GM12874 (cell line): ENCODE results near the gene NDUFA11.

Experiments
- TF ChIP-seq, protein P1 (sequence below): IDR thresholded peaks from 2 replicates; pipeline ENCODE4 v1.5.1; 2011; ENCODE audit warnings: low read depth, mild to moderate bottlenecking, control low read depth, low read length, moderate library complexity; ENCODE audit not compliant: insufficient read depth

NDUFA11 gene

DNA sequence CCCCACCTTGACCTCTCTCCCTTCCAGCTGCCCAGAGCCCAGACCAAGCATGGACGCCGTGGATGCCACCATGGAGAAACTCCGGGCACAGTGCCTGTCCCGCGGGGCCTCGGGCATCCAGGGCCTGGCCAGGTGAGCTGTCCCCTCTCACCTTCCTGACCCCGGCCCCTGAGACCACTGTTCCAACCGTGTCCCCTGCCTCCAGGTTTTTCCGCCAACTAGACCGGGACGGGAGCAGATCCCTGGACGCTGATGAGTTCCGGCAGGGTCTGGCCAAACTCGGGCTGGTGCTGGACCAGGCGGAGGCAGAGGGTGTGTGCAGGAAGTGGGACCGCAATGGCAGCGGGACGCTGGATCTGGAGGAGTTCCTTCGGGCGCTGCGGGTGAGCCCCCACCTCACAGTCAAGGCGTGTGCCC is 10.8 kb upstream of the NDUFA11 start:
- TF ChIP-seq, protein P1, sequence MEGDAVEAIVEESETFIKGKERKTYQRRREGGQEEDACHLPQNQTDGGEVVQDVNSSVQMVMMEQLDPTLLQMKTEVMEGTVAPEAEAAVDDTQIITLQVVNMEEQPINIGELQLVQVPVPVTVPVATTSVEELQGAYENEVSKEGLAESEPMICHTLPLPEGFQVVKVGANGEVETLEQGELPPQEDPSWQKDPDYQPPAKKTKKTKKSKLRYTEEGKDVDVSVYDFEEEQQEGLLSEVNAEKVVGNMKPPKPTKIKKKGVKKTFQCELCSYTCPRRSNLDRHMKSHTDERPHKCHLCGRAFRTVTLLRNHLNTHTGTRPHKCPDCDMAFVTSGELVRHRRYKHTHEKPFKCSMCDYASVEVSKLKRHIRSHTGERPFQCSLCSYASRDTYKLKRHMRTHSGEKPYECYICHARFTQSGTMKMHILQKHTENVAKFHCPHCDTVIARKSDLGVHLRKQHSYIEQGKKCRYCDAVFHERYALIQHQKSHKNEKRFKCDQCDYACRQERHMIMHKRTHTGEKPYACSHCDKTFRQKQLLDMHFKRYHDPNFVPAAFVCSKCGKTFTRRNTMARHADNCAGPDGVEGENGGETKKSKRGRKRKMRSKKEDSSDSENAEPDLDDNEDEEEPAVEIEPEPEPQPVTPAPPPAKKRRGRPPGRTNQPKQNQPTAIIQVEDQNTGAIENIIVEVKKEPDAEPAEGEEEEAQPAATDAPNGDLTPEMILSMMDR = no peak

DNA sequence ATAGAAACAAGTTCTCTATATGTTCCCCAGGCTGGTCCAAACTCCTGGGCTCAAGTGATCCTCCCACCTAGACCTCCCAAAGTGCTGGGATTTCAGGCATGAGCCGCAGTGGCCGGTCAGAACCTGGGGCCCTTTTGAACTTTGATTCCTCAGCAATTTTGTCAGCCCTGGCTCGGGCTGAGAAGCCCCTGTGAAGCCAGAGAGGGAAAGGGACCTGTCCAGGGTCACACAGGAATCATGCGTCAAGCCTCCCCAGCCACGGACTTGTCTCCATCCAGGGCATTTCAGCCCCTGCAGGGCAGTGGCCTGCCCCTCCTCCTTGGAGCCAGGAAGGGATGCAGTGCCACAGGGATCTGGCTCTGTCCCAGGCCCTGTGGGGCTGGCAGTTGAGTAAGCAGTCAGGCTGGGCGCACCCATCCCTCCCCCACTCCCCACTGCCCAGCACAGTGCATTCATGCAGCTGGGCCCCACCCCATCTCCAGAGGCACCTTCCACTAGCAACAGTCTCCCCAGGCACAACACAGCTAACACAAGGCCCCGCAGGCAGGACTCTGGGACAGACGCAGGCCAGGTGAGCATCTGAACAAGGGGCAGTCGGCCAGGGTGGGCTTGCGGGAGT is 10.3 kb upstream of the NDUFA11 start, which contains the start of gene CAPS:
TSS of gene CAPS (plus strand) at position 516 of the 619 bp plus-strand sequence. CDS start 153 bp downstream, outside the sequence.
- TF ChIP-seq, protein P1 = no peak

GRCh38 chr19:5911366-5911765 is 7.8 kb upstream of the NDUFA11 start:
- TF ChIP-seq, protein P1 = no peak

- TF ChIP-seq, protein P1 = no peak
Observed at GRCh38 chr19:5910638-5910907, 7.0 kb upstream of the NDUFA11 start.

DNA sequence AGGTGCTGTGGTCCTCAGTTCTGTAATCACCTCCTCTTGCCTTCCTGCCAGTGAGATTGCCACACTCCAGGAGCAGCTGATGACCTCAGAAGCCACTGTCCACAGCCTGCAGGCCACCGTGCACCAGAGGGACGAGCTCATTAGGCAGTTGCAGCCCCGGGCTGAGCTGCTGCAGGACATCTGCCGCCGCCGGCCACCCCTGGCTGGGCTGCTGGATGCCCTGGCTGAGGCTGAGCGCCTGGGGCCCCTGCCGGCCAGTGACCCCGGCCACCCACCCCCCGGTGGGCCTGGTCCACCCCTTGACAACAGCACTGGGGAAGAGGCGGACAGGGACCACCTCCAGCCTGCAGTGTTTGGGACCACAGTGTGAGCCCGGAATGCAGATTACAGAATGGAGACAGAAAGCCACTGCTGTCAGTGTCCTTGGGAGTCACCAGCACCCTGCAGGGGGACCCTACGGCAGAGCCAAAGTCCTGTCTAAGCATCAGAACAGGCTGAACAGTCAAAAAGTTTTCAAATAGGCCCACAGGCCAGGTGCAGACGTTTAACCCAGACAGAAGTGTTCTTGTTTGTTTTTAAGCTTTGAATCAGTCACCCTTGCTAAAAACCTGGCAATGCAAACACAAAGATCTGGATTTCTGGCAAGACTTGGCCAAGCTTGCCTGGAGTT is 5.3 kb upstream of the NDUFA11 start:
- TF ChIP-seq, protein P1 = no peak

GRCh38 chr19:5907241-5907640 is 3.7 kb upstream of the NDUFA11 start:
- TF ChIP-seq, protein P1 = no peak

DNA sequence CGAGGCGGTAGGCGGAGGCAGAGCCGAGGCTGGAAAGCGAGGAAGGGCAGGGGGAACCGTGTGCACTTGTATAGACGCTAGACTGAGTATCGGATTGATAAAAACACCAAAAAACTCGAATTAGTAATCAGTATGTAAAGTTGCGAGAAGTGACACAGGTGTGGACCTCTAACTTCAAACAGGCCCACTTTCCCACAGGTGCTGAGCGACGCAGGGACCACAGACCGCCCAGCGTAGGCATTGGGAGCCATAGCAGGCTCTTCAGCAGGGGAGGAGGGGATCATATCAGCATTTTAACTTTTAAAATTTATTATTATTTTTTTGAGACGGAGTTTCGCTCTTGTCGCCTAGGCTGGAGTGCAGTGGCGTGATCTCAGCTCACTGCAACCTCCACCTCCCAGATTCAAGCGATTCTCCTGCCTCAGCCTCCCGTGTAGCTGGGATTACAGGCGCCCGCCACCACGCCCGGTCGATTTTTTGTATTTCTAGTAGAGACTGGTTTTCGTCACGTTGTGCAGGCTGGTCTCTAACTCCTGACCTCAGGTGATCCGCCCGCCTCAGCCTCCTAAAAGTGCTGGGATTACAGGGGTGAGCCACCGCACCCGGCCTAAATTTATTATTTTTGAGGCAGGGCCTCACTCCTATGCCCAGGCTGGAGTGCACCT is 1.7 kb upstream of the NDUFA11 start:
- TF ChIP-seq, protein P1 = no peak
